ENCODE data around the gene DENND1A. TPM values are rescaled to one million over a fixed set of nuclear protein-coding genes. Genes with fewer than 3 reads are reported as not detected.
"Not testable (repeated sequence)": the region's sequence is repeated elsewhere in the genome, so short reads cannot be mapped to it uniquely, and the experiment has no call there.

Gene DENND1A
- total RNA-seq, 1 experiment from 2014 or later = 23.5 TPM

DNA sequence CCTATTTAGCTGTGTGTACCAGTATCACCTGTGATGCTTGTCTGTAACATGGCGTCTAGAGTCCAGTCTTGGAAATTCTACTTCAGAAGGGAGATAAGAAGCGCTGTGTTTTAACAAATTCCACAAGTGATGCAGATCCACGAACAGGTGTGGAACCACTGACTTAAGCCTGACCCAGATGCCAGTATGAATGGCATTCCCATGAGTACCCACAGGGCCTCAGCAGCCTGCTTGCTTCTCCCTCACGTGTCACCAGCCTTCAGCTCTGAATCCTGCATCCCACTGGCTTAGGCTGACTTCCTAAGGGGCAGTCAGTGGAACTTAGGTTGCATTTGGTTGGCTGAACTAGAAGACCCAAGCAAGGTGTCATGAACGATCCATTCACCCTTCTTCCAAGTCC lies 8.5 kb upstream of the DENND1A start:
- POLR2A ChIA-PET = no interaction called here
- Mint-ChIP-seq H3K9me3 (peaks cover 14% of the 10 kb centered on the region), H3K4me3 (no peak overlapping the region)

DNA sequence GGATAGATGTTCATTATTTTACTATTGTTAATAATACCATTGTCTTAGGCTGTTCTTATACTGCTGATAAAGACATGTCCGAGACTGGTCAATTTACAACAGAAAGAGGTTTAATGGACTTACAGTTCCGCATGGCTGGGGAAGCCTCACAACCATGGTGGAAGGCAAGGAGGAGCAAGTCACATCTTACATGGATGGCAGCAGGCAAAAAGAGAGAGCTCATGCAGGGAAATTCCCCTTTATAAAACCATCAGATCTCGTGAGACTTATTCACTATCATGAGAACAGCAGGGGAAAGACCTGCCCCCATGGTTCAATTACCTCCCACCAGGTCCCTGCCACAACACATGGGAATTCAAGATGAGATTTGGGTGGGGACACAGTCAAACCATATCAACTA lies 6.6 kb upstream of the DENND1A start:
- CTCF ChIA-PET, H3K4me3 Mint-ChIP-seq: not testable (repeated sequence)

More for the DNA sequence above, 8.5 kb upstream of the DENND1A start:
- H3K27ac Mint-ChIP-seq = no peak overlapping the region
- TF ChIP-seq ZNF423 (CRISPR knock-in tag; IDR thresholded peaks at IDR 0.05) (no peak), TEAD1 (CRISPR knock-in tag; IDR thresholded peaks at IDR 0.05) (no peak), FOXJ3 (CRISPR knock-in tag; IDR thresholded peaks at IDR 0.05; ENCODE audit: borderline replicate concordance) (no peak), ZNF121 (CRISPR knock-in tag; IDR thresholded peaks at IDR 0.05) (no peak), RORB (CRISPR knock-in tag; IDR thresholded peaks at IDR 0.05) (no peak), GTF2I (CRISPR knock-in tag; conservative IDR thresholded peaks at IDR 0.05) (no peak), NR3C1 (CRISPR knock-in tag; conservative IDR thresholded peaks at IDR 0.05; ENCODE audit: low read depth) (no peak), FOXK1 (CRISPR knock-in tag; IDR thresholded peaks at IDR 0.05) (no peak), SMAD4 (CRISPR knock-in tag; IDR thresholded peaks at IDR 0.05) (no peak), ZNF232 (CRISPR knock-in tag; IDR thresholded peaks at IDR 0.05) (no peak), HMGA2 (CRISPR knock-in tag; IDR thresholded peaks at IDR 0.05) (no peak)
- TF ChIP-seq, protein P1, sequence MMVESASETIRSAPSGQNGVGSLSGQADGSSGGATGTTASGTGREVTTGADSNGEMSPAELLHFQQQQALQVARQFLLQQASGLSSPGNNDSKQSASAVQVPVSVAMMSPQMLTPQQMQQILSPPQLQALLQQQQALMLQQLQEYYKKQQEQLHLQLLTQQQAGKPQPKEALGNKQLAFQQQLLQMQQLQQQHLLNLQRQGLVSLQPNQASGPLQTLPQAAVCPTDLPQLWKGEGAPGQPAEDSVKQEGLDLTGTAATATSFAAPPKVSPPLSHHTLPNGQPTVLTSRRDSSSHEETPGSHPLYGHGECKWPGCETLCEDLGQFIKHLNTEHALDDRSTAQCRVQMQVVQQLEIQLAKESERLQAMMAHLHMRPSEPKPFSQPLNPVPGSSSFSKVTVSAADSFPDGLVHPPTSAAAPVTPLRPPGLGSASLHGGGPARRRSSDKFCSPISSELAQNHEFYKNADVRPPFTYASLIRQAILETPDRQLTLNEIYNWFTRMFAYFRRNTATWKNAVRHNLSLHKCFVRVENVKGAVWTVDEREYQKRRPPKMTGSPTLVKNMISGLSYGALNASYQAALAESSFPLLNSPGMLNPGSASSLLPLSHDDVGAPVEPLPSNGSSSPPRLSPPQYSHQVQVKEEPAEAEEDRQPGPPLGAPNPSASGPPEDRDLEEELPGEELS (CRISPR knock-in tag; IDR thresholded peaks at IDR 0.05) = no peak
- TF ChIP-seq, protein P2, sequence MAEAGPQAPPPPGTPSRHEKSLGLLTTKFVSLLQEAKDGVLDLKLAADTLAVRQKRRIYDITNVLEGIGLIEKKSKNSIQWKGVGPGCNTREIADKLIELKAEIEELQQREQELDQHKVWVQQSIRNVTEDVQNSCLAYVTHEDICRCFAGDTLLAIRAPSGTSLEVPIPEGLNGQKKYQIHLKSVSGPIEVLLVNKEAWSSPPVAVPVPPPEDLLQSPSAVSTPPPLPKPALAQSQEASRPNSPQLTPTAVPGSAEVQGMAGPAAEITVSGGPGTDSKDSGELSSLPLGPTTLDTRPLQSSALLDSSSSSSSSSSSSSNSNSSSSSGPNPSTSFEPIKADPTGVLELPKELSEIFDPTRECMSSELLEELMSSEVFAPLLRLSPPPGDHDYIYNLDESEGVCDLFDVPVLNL (CRISPR knock-in tag; IDR thresholded peaks at IDR 0.05; ENCODE audit: borderline replicate concordance, low read depth) = no peak
- TF ChIP-seq, protein P3, sequence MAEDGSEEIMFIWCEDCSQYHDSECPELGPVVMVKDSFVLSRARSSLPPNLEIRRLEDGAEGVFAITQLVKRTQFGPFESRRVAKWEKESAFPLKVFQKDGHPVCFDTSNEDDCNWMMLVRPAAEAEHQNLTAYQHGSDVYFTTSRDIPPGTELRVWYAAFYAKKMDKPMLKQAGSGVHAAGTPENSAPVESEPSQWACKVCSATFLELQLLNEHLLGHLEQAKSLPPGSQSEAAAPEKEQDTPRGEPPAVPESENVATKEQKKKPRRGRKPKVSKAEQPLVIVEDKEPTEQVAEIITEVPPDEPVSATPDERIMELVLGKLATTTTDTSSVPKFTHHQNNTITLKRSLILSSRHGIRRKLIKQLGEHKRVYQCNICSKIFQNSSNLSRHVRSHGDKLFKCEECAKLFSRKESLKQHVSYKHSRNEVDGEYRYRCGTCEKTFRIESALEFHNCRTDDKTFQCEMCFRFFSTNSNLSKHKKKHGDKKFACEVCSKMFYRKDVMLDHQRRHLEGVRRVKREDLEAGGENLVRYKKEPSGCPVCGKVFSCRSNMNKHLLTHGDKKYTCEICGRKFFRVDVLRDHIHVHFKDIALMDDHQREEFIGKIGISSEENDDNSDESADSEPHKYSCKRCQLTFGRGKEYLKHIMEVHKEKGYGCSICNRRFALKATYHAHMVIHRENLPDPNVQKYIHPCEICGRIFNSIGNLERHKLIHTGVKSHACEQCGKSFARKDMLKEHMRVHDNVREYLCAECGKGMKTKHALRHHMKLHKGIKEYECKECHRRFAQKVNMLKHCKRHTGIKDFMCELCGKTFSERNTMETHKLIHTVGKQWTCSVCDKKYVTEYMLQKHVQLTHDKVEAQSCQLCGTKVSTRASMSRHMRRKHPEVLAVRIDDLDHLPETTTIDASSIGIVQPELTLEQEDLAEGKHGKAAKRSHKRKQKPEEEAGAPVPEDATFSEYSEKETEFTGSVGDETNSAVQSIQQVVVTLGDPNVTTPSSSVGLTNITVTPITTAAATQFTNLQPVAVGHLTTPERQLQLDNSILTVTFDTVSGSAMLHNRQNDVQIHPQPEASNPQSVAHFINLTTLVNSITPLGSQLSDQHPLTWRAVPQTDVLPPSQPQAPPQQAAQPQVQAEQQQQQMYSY (CRISPR knock-in tag; IDR thresholded peaks at IDR 0.05) = no peak
- ATAC-seq = no peak
- H3K4me1 Mint-ChIP-seq = peaks cover 2% of the 10 kb centered on the region; the same call in 1 of the 2 replicates
- DNase-seq (ENCODE audit: low spot score) = no peak
- peaks cover 9% of the 10 kb centered on the region for H3K27me3 Mint-ChIP-seq (ENCODE audit: low read depth)
- peaks cover 9% of the 10 kb centered on the region for H3K36me3 Mint-ChIP-seq
- CTCF ChIA-PET = no interaction called here

DNA sequence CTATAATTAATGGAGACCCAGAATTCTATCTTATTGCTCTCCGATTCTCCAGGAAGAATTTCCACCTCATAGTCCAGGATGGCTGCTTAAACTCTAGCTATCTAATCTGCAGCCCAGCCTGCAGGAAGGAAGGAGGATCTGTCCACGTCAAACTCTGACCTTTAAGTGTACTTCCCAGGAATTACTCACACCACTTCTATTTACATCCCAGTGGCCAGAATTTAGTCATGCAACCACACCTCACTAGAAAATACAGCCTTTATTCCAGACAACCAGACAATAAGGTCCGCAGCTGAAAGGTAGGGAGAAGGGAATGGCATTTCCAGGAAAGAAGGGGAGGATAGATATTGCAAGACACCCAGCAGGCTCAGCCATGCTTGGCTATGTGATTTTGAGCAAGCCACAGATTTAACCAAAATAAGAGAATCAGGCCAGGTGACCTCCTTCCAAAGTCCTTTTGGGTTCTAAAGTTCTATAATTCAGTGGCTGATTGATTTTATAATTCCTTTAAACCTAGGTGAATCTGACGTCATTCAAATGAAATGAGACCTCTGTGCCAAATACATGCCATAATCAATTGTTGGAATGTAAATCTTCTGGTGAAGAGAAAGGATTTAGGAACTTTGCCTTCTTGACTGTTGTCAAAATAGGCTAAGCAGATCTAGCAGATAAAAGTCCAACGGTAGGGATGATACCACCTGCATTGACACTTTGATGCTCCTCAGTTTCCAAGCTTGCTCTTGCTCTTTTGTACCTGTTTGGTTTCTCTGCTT lies 3.7 kb upstream of the DENND1A start:
- ATAC-seq (no peak), DNase-seq (ENCODE audit: low spot score) (no peak)
- Mint-ChIP-seq H3K4me1 (peaks cover 19% of the 10 kb centered on the region), H3K9me3 (peaks cover 14% of the 10 kb centered on the region), H3K4me3 (no peak overlapping the region), H3K36me3 (peaks cover 9% of the 10 kb centered on the region), H3K27me3 (ENCODE audit: low read depth) (peaks cover 13% of the 10 kb centered on the region), H3K27ac (no peak overlapping the region)
- ChIA-PET POLR2A (no interaction called here), CTCF (interaction anchor here (0.7 kb wide), 1 partner anchor 387 kb away, joined by 3 read pairs; no protein-coding TSS in a partner anchor)
- TF ChIP-seq, protein P3 (CRISPR knock-in tag; IDR thresholded peaks at IDR 0.05) = no peak
- TF ChIP-seq IRF2 (CRISPR knock-in tag; IDR thresholded peaks at IDR 0.05; ENCODE audit: borderline replicate concordance, low read depth) = no peak
- no peak for TF ChIP-seq FOXJ3 (CRISPR knock-in tag; IDR thresholded peaks at IDR 0.05; ENCODE audit: borderline replicate concordance)
- TF ChIP-seq, protein P4, sequence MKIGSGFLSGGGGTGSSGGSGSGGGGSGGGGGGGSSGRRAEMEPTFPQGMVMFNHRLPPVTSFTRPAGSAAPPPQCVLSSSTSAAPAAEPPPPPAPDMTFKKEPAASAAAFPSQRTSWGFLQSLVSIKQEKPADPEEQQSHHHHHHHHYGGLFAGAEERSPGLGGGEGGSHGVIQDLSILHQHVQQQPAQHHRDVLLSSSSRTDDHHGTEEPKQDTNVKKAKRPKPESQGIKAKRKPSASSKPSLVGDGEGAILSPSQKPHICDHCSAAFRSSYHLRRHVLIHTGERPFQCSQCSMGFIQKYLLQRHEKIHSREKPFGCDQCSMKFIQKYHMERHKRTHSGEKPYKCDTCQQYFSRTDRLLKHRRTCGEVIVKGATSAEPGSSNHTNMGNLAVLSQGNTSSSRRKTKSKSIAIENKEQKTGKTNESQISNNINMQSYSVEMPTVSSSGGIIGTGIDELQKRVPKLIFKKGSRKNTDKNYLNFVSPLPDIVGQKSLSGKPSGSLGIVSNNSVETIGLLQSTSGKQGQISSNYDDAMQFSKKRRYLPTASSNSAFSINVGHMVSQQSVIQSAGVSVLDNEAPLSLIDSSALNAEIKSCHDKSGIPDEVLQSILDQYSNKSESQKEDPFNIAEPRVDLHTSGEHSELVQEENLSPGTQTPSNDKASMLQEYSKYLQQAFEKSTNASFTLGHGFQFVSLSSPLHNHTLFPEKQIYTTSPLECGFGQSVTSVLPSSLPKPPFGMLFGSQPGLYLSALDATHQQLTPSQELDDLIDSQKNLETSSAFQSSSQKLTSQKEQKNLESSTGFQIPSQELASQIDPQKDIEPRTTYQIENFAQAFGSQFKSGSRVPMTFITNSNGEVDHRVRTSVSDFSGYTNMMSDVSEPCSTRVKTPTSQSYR (CRISPR knock-in tag; IDR thresholded peaks at IDR 0.05) = no peak

More for the DNA sequence above, 6.6 kb upstream of the DENND1A start:
- peaks cover 14% of the 10 kb centered on the region for H3K9me3 Mint-ChIP-seq
- POLR2A ChIA-PET; DNase-seq (ENCODE audit: low spot score); ATAC-seq; H3K27ac Mint-ChIP-seq; H3K36me3 Mint-ChIP-seq; H3K4me1 Mint-ChIP-seq; H3K27me3 Mint-ChIP-seq (ENCODE audit: low read depth): not testable (repeated sequence)
